CD4-positive, alpha-beta T cell treated with Interleukin-1 beta for 1 hour (primary cell): ENCODE data around the gene TOGARAM2.

Experiments used
- DNase-seq, 2 donors: peaks; one replicate each; pipeline ENCODE4 v3.0.0-alpha.2; 2020 to 2022

The TOGARAM2 gene

GRCh38 chr2:28981016-28981441 lies at the start of gene TOGARAM2:
TSS of gene TOGARAM2 (plus strand) at chr2:28981298. CDS start at chr2:28994835, 13,537 bp downstream.
- no peak for DNase-seq

DNA sequence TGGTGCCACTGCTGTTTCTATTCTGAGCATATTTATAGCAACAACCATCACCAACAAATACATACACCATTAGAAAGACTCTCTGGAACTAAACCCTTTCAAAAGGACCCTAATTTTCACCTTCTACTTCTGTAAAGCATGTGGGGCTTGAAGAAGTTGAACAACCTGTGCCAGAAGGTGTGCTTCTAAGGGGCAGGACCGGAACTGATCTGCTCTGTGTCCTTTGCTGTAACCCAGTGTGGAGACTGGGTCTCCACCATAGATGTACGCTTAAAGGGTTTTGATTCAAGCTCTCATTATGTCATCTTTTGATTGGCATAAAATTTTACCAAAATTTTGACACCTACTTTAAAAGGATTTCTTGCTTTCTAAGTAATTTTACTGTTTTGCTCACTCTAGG lies 46.3 kb upstream of the TOGARAM2 start:
- no peak for DNase-seq

DNA sequence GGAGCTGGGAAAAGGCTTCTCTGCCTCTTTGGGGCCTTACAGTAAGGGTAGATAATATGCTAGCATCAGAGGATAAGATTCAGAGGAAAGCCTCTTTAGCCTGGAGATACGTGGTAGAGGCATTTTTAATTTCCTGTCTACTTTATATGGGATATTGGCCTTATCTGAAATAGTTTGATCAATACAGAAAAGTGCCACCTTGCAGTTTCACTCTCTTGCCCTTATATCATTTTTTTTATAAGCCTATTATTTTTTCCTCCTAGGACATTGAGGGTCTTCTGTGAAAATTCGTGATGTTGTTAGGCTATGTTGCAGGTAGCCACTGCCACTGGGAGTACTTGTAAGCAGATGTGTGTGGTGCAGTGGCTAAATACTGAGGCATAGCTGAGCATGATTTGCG lies 40.1 kb upstream of the TOGARAM2 start:
- DNase-seq = no peak

- no peak for DNase-seq
These were observed 36.4 kb upstream of the TOGARAM2 start for GRCh38 chr2:28944535-28945248.

DNA sequence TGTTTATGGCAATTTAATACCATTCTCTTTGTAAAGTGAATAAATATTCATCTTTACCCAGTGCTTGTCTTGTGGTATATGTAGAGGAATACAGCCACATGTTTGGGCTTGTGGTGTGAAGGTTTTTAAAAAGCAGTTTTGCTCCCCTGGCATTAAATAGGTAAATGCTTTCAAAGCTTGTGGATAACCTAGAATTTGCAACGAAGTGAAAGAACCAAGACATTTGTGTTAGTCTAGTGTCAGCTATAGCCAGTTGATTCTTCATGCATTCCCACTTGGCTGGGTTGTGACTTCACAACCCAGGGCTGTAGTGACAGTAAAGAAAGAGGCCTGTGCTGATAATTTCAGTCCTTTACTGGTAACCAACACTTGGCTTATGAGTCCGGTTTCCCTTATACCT lies 32.9 kb upstream of the TOGARAM2 start:
- no peak for DNase-seq

GRCh38 chr2:28949190-28949589 lies 31.9 kb upstream of the TOGARAM2 start:
- no peak for DNase-seq

GRCh38 chr2:28949617-28950305 lies 31.3 kb upstream of the TOGARAM2 start:
- DNase-seq = no peak

- no peak for DNase-seq
These were observed 30.0 kb upstream of the TOGARAM2 start for GRCh38 chr2:28950941-28951630.

DNA sequence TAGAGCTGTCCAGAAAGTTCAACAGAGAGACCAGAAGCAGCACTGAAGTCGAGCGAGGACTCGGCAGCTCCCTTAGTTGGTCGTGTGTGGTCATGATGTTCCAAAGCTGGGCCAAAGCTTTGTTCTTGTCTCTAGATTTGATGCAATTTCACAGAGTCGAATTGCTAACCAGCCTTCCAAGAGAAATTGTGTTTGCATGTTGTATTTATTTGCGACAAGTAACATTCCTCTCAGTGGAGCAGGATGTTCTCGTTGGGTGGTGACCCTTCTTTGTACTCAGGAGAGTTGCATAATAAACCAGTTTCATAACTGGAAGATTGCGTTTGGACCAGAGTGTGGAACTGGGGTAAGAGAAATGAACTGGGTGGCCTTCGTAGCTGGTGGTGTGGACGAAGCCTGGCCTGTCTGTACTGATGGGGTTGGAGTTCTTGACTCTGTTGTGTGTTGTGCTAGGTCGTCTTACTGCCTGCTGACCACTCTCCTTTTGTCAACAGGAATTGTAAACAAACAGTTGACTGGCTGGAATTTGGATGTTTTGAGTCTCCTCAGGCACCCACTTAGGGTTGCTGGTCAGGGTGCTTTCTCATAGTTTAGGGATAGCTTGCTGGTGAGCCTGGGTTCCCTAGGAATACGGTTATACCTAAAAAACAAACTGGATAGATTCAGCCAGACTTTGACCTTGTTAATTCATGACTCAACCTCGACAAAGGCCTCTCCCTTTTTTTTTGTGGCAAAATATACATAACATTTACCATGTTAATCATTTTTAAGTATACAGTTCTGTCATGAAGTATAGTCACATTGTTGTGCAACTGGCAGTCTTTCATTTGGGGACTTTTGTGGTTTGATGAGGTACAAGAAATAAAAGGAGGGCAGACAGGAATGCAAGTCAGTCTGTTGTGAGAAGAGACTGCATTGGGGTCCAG lies 28.9 kb upstream of the TOGARAM2 start:
- no peak for DNase-seq

DNA sequence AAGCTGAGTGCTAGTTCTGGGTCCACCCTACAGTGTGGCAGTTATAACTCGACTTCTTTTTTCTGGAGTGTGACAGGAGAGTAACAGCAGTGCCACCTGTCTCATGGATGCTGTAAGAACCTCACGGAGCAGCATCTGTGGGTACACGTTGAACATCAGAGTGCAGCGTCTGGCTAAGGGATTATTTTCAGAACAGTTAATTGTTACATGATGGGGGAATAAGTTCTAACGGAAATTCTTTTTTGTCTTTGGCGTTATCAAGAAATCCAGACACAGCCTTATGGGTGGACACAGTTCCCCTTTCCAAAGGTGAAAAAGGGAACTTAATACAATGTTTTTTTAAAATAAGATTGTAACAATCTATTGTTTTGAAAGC lies 28.3 kb upstream of the TOGARAM2 start:
- peak in 1 of 2 donors; percentile 1 for DNase-seq

- DNase-seq = no peak
These were observed 25.6 kb upstream of the TOGARAM2 start for GRCh38 chr2:28955467-28955866.

GRCh38 chr2:28956415-28956826 lies 24.7 kb upstream of the TOGARAM2 start:
- peak; percentile 10 to 19 for DNase-seq

- DNase-seq = no peak
These were observed 24.2 kb upstream of the TOGARAM2 start for GRCh38 chr2:28956890-28957289.

DNA sequence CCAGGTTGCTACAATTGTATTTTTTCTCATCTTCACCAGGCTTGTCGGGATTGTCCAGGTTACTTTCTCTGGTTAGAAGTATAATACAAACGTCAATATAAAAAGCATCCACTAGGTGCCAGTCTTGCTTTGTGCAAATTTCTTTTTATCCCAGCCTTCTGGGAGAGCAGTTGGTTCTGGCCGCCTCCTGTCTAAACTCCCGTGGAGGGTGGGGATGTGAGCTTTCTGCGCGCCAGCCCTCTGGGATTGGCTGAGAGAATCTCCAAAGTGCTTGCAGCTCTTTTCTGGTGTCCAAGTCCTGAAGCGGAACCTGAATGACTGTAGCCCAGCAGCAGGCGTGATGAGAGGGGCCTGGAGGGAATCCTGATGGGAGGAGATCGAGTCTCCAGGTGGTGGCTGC lies 22.4 kb upstream of the TOGARAM2 start:
- peak; percentile 19 to 73 for DNase-seq

DNA sequence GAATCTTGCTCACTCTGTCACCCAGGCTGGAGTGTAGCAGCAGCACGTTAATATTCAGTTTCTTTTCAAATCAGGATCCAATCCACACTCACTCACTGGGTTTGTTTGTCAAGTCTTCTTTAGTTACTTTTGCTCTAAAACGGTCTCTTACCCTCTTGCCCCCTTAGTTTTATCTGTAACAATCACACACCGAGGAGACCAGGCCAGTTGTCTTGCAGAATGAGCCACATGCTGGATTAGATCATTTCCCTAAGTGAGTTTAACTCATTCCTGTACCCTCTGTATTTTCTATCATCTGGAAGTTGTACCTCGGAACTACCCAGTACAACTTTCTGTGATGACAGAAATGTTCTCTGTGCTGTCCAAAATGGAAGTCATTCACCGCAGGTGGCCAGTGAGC lies 20.7 kb upstream of the TOGARAM2 start:
- DNase-seq = no peak

DNA sequence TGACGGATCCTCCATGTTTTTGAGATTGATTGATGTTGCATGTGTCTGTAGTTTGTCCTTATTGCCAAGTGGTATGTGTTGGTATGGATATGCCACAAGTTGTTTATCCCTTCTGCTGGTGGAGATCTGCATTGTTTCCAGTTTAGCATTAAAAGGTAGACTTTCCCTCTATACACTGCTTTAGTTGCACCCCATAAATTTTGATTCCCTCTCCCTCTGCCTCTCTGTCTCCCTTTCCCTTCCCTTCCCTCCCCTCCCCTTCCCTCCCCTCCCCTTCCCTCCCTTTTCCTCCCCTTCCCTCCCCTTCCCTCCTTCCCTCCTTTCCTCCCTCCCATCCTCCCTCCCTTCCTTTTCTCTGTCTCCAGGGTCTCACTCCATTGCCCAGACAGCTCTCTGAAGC lies 18.6 kb upstream of the TOGARAM2 start:
- DNase-seq = no peak

- DNase-seq = no peak
These were observed 10.5 kb upstream of the TOGARAM2 start for GRCh38 chr2:28970464-28971160.

GRCh38 chr2:28972778-28973335 lies 8.2 kb upstream of the TOGARAM2 start:
- DNase-seq = peak; percentile 10 to 18

- DNase-seq = no peak
These were observed 6.8 kb upstream of the TOGARAM2 start for GRCh38 chr2:28974252-28974651.

DNA sequence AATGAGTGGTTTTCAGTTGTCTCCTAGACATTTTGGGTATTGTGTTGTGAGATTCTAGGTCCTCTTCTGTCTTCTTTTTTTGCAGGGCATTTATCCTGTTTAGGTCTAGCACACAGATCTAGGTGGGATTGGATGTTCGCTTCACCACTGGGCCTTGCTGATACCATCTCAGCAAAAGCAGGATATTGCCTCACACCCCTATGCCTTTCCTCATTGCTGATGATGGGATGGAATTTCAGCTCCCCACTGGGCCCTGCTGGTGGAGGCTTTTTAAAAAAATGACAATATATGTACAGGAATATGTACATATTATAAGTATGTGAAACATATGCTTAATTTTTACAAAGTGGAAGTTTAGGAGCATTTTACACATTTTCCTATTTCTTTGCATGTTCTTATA lies 5.4 kb upstream of the TOGARAM2 start:
- no peak for DNase-seq

DNA sequence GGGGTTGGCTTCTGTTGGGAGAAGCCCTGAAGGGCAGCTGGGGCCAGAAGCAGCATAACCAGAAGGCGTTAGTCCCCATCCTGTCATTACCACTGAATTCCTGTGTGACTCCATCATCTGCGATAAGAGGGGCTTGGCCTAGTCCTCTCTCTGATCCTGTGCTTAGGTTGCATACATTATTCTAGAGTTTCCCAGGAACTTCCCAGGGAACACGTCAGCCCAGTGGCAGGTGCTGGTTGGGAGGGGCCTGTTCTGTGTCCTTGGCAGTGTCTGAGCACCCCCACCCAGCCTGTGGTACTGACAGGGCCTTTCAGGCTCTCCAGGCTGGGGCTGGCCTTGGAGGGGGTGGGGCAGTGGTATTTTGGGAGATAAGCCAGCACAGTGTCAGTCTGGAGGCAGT lies 4.5 kb upstream of the TOGARAM2 start:
- DNase-seq = no peak
